NCI-H526 (cell line): ENCODE measurements around the gene PEPD.
A peak's percentile ranks its signal among the peaks of the same experiment; 100 is the strongest.

Source experiments
- DNase-seq, 2 experiments: peaks; one replicate each; lab custom pipeline; 2025; lab: John Stamatoyannopoulos, UW

The PEPD gene

DNA sequence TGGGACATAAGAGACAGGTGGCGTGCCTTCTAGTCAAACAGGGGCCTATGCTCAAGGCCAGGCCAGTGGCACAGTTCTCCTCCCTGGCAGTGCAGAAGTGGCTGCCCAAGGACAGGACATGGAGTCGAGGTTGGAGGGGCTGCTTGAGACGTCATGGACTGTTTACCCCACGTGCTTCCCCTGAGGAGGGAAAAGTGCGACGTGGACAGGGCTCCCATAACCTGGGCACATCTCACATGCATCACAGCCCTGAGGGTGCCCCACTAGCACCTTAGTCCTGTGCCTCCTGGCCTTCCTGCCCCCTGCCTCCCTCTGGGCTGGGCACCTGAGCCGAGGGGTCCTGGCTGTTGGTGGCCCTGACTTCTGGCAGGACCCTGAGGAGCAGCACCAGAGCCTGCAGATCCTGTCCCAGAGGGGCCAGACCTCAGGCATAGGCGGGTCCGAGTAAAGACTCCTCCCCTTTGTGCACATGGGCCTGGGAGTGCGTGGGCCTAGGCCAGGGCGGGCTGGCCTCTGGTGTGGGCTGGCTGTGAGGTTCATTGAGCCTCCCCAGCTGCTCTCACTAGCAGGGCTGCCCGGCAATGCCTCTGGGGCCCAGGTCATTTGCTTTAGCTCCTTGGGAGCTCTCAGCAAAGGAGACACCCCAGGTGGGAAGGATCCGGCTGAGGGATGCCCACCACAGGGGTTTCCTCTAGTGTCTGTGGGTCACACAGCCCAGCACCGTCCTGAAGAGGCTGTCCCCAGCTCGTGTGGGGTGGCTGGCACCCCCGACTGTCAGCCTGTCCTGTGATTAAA lies 82.4 kb downstream of the PEPD start:
- no peak for DNase-seq

DNA sequence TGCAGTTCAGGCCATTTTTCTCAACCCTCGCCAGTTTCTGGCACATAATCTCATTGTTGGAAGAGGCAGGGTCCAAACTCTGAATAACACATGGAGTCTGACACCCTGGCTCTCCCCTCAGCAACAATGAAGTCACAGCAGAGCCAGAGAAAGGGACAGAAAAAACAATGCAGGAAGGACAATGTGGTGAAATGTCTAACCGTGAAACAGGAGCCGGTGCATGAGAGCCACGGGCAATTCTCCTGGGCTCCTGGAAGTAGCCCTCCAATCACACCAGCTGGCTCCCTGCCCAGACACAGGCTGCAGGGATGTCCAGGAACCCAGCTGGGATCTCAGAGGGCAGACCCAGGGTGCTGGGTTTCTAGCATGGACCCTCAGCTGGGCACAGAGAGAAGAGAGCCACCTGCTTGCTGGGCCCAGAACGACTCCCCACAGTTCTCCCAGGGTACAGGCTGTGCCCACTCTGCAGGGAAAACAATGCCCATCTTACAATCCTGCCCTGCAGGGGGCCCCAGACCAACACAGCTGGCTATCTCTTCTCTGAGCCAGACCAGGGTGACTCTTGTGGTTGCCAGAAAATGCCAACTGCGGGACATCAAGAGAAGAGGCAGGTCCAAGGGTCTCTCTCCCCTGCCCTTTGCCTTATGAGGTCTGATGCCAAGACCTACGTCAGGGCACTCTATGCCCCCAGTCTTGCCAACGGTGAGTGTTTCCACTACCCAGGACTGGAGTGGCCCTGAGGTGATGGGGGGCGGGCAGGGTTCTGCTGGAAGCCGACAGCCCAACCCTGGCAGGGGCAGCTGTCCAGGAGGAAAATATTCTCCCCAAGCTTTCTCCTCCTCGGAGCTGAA lies 83.5 kb downstream of the PEPD start:
- peak in 1 of 2 experiments; percentile 44 for DNase-seq

- no peak for DNase-seq
Observed at GRCh38 chr19:33437393-33437820, 84.2 kb downstream of the PEPD start.

GRCh38 chr19:33436360-33437345 lies 84.9 kb downstream of the PEPD start:
- no peak for DNase-seq

DNA sequence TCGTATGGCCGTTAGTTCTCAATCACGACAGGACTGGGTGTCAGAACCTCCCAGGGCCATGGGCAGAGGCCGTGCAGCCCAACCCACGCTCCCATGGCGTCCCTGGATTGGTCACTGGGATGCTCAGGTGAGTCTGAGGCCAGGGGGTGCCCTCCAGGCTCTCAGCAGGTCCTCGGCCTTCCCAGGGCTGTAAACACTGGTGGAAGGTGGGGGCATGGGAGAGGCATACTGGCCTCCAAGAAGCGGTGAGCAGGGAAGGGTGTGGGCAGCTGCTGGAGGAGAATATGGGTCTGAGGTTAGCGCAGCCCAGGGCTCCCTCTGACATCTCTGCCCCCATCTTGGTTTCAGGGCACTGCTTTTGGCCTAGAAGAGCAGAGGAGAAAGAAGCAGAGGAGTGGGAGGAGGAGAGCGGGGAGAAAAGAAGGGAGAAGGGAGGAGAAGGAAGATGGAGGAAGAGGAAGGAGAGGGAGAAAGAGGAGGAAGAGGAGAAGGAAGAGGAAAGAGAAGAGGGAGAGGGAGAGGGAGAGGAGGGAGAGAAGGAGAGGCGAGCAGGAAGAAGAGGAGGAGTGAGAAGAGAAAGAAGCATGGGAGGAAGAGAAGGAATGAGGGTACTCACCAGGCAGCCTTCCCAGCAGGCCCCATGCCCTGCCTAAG lies 85.8 kb downstream of the PEPD start:
- DNase-seq: no peak

DNA sequence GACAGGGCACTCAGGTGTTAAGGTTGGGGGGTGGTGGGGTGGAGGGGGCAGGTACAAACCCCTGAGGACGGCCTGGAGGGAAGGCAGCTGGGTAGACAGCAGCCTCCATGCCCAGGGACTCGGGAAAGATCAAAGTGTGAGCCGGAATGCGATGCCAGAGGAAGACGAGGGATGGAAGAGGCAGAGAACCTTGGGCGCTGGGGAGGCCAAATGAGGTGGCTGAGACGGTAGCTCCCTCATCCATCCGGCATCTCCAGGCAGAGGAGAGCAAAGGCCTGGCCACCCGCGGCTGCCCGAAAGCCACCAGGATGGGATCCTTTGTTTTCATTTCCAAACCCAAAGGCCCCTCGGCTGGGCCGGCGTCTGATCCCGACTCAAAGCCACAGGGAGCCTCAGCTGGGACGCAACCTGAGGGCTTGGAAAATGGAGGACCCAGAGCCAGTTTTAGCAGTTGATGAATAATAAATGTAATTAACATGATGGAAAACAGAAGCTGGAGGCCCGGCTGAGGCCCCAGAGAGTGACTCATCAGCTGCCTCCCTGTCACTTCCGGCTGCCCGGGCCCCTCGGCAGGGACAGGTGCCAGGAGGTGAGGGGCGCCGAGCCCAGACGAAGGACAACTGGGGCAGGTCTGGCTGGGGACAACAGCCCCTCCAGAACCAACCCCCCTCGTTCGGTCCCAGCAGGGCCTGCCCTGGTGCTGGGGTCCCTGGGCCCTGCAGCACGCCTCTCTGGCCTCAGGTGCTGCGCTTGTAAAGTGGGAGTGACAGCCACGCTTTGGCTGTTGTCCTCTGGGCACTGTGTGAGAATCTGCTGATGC lies 86.5 kb downstream of the PEPD start:
- DNase-seq: peak; percentile 25

DNA sequence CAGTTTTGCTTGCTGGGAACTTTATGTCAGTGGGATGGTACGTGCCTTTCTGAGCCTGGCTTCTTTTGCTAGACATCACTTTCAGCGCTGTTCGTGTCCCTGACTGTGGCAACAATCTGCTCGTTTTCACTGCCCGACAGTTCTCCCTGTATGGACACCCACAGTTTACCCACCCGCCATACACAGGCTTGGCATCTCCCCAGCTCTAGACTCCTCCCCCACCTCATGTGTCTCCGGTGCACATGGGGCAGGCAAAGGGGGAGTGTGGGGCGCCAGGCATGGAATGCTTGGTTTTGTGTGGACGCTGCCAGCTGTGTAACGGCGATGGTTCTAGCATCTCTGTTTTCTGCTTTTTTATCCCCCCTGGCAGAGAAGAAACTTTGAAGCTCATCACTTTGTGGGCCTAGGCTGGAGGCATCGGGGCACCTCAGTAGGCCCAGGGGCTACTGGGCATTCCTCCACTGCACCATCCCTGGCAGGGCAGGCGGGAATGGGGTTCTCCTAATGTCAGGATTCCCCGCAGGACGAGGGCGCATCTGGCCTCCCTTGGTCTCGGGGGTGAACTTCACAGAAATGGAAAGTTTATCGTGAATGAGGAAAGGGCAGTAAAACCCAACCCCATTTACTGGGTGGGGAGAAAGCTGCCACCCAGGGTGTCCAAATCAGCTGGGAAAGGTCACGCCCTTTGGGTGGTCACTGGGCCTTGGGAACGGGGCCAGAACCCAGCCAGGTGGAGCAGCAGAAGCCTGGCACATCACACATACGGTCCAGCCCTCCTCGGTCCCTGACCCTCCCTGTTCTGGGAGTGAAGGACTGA lies 87.3 kb downstream of the PEPD start:
- no peak for DNase-seq

GRCh38 chr19:33432446-33433170 lies 89.0 kb downstream of the PEPD start:
- DNase-seq: peak; percentile 54 to 82

GRCh38 chr19:33432015-33432414 lies 89.6 kb downstream of the PEPD start:
- DNase-seq: no peak

- peak; percentile 52 to 91 for DNase-seq
Observed at GRCh38 chr19:33430674-33431277, 90.8 kb downstream of the PEPD start.

- no peak for DNase-seq
Observed at GRCh38 chr19:33429891-33430673, 91.5 kb downstream of the PEPD start.

DNA sequence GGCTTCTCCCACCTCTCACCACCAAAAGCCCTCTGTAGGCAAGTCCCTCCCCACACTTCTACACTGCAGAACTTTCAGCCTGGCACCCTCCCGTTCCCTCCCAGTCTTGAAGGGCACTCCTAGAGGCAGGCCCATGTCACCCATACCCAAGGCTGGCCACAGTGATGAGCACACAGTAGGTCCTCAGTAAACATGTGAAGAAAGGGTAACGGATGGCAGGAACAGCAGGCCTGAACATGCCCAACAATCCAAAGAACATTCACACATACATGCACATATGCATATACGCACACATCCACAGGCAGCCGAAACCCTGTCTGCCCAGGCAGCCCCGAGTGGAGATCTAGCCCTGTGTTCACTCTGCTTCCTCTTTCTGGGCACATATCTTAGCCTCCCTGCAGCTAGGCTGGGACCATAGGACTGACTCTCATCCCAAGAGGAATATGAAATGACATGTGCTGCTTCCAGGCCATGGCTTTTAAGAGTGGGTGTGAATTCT lies 92.9 kb downstream of the PEPD start:
- no peak for DNase-seq

GRCh38 chr19:33427801-33428626 lies 93.6 kb downstream of the PEPD start:
- DNase-seq: no peak

DNA sequence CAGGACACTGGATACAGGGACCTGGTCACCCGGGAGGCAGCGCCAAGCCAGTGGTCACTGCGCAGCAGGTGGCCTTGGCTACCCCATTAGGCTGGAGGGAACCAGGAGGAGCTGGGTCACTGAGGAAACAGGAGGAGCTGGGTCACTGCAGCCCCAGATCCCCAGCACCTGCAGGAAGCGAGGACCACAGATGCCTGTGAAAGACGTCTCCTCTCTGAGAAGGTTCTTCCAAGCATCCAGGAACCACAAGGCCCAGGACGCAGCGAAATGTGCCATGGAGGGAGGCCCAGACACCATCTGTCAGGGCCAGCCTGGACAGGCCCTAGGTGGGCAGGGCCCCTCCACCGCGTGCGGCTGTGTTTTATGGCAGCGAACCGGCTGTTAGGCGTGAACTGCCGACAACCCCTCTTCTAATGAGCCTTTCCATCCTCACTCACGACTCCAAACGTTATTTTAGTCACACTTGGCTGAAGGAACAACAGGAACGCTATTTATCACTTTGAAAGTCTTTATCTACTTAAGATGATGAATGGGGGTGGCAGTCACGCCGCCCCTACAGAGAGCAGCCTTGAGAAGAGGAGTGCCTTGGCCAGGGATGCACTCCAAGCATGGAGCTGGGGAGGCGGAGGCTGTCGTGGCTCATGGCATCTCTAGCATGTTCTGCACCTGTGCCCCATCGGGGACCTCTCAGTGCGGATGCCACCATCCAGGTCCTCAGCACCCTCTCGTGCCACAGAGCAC lies 94.8 kb downstream of the PEPD start:
- peak in 1 of 2 experiments; percentile 15 for DNase-seq

DNA sequence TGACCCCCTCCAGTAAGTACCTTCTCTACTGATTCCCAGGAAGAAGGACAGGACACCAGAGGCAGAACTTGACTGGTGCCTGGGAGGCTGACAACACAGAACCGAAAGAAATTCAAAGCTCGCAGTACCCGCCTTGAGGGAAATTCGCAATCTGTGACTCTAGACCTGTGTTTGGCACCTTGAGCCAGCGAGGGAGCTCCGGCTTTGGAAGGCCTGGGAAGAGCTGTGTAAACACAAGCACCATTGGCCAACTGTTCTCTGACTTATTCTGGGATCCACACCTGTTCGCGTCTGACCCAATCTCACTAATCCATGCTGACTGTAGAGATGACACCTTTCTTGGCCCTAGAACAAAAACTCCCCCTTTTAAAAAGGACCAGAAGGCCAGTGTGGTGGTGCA lies 97.4 kb downstream of the PEPD start:
- DNase-seq: no peak
